T47D (cell line): ENCODE results near the gene POLE.
A peak's percentile ranks its signal among the peaks of the same experiment; 100 is the strongest.

ENCODE experiments used
- DNase-seq, 2 experiments: peaks; one replicate each; pipeline versions ENCODE4 v3.0.0 to v3.0.0-alpha.2; 2011 to 2012; ENCODE audit warnings: low read depth in 1 of 2, low spot score in 1 of 2
- JUND ChIP-seq: IDR thresholded peaks from 2 replicates; pipeline ENCODE4 v1.6.1; 2012; ENCODE audit warnings: low read depth
- in situ Hi-C: cut with HindIII; loops from 2 replicates; pipeline ENCODE4 v1.10.0; 2016; ENCODE audit warnings: low sequenced_read_pairs, low pct_unique_long_range_greater_than_20kb

POLE gene

GRCh38 chr12:132664206-132665148, 22.7 kb downstream of the POLE start:
- TF ChIP-seq JUND = no peak
- in situ Hi-C loops = no loop called here
- no peak for DNase-seq

GRCh38 chr12:132662901-132663755, 24.0 kb downstream of the POLE start:
- TF ChIP-seq JUND = no peak
- no peak for DNase-seq
- in situ Hi-C loops = no loop called here

GRCh38 chr12:132661972-132662371, 25.2 kb downstream of the POLE start:
- DNase-seq = no peak
- in situ Hi-C loops = no loop called here
- TF ChIP-seq JUND = no peak

- in situ Hi-C loops = no loop called here
- no peak for TF ChIP-seq JUND
Measured at GRCh38 chr12:132660996-132661395, 26.1 kb downstream of the POLE start.

GRCh38 chr12:132660052-132660451, 27.1 kb downstream of the POLE start:
- TF ChIP-seq JUND = no peak
- no peak for DNase-seq
- in situ Hi-C loops = no loop called here

More at GRCh38 chr12:132660996-132661395, 26.1 kb downstream of the POLE start:
- no peak for DNase-seq

- in situ Hi-C loops = no loop called here
- no peak for DNase-seq
- TF ChIP-seq JUND = no peak
Measured at GRCh38 chr12:132659146-132659545, 28.0 kb downstream of the POLE start.

GRCh38 chr12:132658149-132658894, 28.8 kb downstream of the POLE start:
- no peak for TF ChIP-seq JUND
- in situ Hi-C loops = no loop called here
- DNase-seq = no peak

- in situ Hi-C loops = no loop called here
- peak; percentile 34 to 44 for DNase-seq
- no peak for TF ChIP-seq JUND
Measured at GRCh38 chr12:132657004-132657727, 30.0 kb downstream of the POLE start.

GRCh38 chr12:132653567-132654290, 33.4 kb downstream of the POLE start:
- no peak for DNase-seq

GRCh38 chr12:132651444-132652100, 35.6 kb downstream of the POLE start:
- no peak for TF ChIP-seq JUND
- DNase-seq = no peak
- in situ Hi-C loops = no loop called here

More at GRCh38 chr12:132653567-132654290, 33.4 kb downstream of the POLE start:
- TF ChIP-seq JUND = no peak
- in situ Hi-C loops = no loop called here
